ENCODE data around the gene RAP1GDS1. TPM values are rescaled to one million over a fixed set of nuclear protein-coding genes. Genes with fewer than 3 reads are reported as not detected.

The RAP1GDS1 gene
- total and polyA plus RNA-seq, 2 of the 13 experiments (the other 11 are each of a cell fraction or from before 2014, with no cell fraction given): 19.3 to 42.5 TPM

GRCh38 chr4:98260047-98260578 lies 1.1 kb upstream of the RAP1GDS1 start (continued):
- no peak for TF ChIP-seq NR1H2 (CRISPR knock-in tag; IDR thresholded peaks at IDR 0.05; ENCODE audit: borderline replicate concordance, low read depth)
- TF ChIP-seq ZNF251 (CRISPR knock-in tag; IDR thresholded peaks at IDR 0.05): no peak
- peak; percentile 10; the same call in 1 of the 2 replicates for TF ChIP-seq ZNF550 (CRISPR knock-in tag; IDR thresholded peaks at IDR 0.05; ENCODE audit: borderline replicate concordance)
- no peak for TF ChIP-seq NFE2L1 (CRISPR knock-in tag; IDR thresholded peaks at IDR 0.05; ENCODE audit: borderline replicate concordance)
- peak; percentile 47; the same call in 1 of the 2 replicates for TF ChIP-seq HOMEZ (CRISPR knock-in tag; IDR thresholded peaks at IDR 0.05; ENCODE audit: low read depth)
- no peak for TF ChIP-seq AKNA (CRISPR knock-in tag; IDR thresholded peaks at IDR 0.05; ENCODE audit: borderline replicate concordance)
- TF ChIP-seq RARA (CRISPR knock-in tag; IDR thresholded peaks at IDR 0.05): no peak; the same call in 1 of the 2 replicates
- 0 out of 2 replicates have a peak, but pooled peaks have one; percentile 6 for TF ChIP-seq KLF11 (CRISPR knock-in tag; IDR thresholded peaks at IDR 0.05)
- TF ChIP-seq NPAS2 (CRISPR knock-in tag; IDR thresholded peaks at IDR 0.05; ENCODE audit: borderline replicate concordance): no peak
- TF ChIP-seq E2F5 (CRISPR knock-in tag; conservative IDR thresholded peaks at IDR 0.05): peak; percentile 51; the same call in 1 of the 2 replicates
- no peak for TF ChIP-seq MXD4 (CRISPR knock-in tag; IDR thresholded peaks at IDR 0.05)
- TF ChIP-seq PITX1 (CRISPR knock-in tag; IDR thresholded peaks at IDR 0.05): no peak
- no peak for TF ChIP-seq ZNF800 (CRISPR knock-in tag; IDR thresholded peaks at IDR 0.05)
- no peak for TF ChIP-seq ZNF710 (CRISPR knock-in tag; IDR thresholded peaks at IDR 0.05; ENCODE audit: borderline replicate concordance)
- TF ChIP-seq ZFP90 (CRISPR knock-in tag; IDR thresholded peaks at IDR 0.05; ENCODE audit: borderline replicate concordance): no peak
- no peak for TF ChIP-seq TOE1 (CRISPR knock-in tag; IDR thresholded peaks at IDR 0.05)
- peak; percentile 7; the same call in 1 of the 2 replicates for TF ChIP-seq KMT2A (CRISPR knock-in tag; IDR thresholded peaks at IDR 0.05)
- no peak for TF ChIP-seq KAT7 (CRISPR knock-in tag; IDR thresholded peaks at IDR 0.05; ENCODE audit: borderline replicate concordance)
- no peak for TF ChIP-seq ZNF746 (CRISPR knock-in tag; IDR thresholded peaks at IDR 0.05)

Data from HepG2 (cell line).